GM23338 (cell line): ENCODE data around the gene FAP.

ENCODE experiments used
- CTCF ChIP-seq, 2 experiments: fragments of 200-600 bp in 1 of 2; sonication (generic) in 1 of 2; conservative IDR thresholded peaks; 2 replicates each; pipeline versions ENCODE4 v1.5.1 to v1.6.1; 2016 to 2017; ENCODE audit warnings: antibody characterized with exemption in 2 of 2, low read depth in 2 of 2, mild to moderate bottlenecking in 2 of 2, moderate library complexity in 1 of 2
- EZH2 ChIP-seq: fragments of 200-600 bp; sonication (generic); IDR thresholded peaks from one replicate; pipeline ENCODE4 v1.8.0; 2017; ENCODE audit warnings: antibody characterized with exemption, mild to moderate bottlenecking, low read depth; ENCODE audit not compliant: unreplicated experiment
- JUNB ChIP-seq: IDR thresholded peaks from one replicate; pipeline ENCODE4 v1.6.1; 2016; ENCODE audit warnings: antibody characterized with exemption; ENCODE audit not compliant: unreplicated experiment
- POLR2AphosphoS5 ChIP-seq: IDR thresholded peaks from 2 replicates; pipeline ENCODE4 v1.6.1; 2016; ENCODE audit warnings: antibody characterized with exemption, low read depth
- REST ChIP-seq: IDR thresholded peaks from one replicate; pipeline ENCODE4 v1.6.1; 2018; ENCODE audit warnings: antibody characterized with exemption; ENCODE audit not compliant: unreplicated experiment

- TF ChIP-seq POLR2AphosphoS5 (no peak), CTCF (conservative IDR thresholded peaks at IDR 0.05; ENCODE audit: low read depth in 2 of 2) (no peak), REST (no peak), EZH2 (no peak), JUNB (no peak)
Measured at GRCh38 chr2:162256591-162256991, 13.3 kb upstream of the FAP start.
